Testis (tissue), 2 donors: ENCODE measurements around the gene HEATR5A.

ENCODE experiments used
- POLR2A ChIP-seq: fragments of 450-650 bp; IDR thresholded peaks from one replicate; pipeline ENCODE4 v1.6.1; 2017; ENCODE audit warnings: antibody characterized with exemption, mild to moderate bottlenecking, moderate library complexity
- TF ChIP-seq, protein P1 (sequence below), 3 experiments: fragments of 450-650 bp in 2 of 3; fragments of 200-600 bp in 1 of 3; sonication (generic) in 1 of 3; IDR thresholded peaks; one replicate each; pipeline ENCODE4 v1.5.1; 2016 to 2019; ENCODE audit warnings: antibody characterized with exemption in 3 of 3, mild to moderate bottlenecking in 2 of 3, moderate library complexity in 1 of 3

DNA sequence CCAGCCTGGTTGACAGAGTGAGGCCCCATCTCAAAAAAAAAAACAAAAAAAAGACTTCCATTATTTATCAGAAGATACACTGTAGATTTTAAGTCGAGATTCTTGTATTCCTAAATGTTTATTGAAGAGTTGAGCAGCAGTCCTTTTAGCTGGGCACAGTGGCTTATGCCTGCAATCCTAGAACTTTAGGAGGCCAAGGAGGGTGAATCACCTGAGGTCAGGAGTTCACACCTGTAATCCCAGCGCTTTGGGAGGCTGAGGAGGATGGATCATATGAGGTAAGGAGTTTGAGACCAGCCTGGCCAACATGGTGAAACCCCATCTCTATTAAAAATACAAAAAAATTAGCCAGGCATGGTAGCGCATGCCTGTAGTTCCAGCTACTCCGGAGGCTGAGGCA lies 57.6 kb downstream of the HEATR5A start:
- TF ChIP-seq, protein P1, sequence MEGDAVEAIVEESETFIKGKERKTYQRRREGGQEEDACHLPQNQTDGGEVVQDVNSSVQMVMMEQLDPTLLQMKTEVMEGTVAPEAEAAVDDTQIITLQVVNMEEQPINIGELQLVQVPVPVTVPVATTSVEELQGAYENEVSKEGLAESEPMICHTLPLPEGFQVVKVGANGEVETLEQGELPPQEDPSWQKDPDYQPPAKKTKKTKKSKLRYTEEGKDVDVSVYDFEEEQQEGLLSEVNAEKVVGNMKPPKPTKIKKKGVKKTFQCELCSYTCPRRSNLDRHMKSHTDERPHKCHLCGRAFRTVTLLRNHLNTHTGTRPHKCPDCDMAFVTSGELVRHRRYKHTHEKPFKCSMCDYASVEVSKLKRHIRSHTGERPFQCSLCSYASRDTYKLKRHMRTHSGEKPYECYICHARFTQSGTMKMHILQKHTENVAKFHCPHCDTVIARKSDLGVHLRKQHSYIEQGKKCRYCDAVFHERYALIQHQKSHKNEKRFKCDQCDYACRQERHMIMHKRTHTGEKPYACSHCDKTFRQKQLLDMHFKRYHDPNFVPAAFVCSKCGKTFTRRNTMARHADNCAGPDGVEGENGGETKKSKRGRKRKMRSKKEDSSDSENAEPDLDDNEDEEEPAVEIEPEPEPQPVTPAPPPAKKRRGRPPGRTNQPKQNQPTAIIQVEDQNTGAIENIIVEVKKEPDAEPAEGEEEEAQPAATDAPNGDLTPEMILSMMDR (IDR thresholded peaks at IDR 0.05) = no peak
- TF ChIP-seq POLR2A = no peak
